Measurements from ENCODE around the gene FUT6.

GRCh38 chr19:5839065-5840017 is at the start of gene FUT6:
- TF ChIP-seq, protein P1, sequence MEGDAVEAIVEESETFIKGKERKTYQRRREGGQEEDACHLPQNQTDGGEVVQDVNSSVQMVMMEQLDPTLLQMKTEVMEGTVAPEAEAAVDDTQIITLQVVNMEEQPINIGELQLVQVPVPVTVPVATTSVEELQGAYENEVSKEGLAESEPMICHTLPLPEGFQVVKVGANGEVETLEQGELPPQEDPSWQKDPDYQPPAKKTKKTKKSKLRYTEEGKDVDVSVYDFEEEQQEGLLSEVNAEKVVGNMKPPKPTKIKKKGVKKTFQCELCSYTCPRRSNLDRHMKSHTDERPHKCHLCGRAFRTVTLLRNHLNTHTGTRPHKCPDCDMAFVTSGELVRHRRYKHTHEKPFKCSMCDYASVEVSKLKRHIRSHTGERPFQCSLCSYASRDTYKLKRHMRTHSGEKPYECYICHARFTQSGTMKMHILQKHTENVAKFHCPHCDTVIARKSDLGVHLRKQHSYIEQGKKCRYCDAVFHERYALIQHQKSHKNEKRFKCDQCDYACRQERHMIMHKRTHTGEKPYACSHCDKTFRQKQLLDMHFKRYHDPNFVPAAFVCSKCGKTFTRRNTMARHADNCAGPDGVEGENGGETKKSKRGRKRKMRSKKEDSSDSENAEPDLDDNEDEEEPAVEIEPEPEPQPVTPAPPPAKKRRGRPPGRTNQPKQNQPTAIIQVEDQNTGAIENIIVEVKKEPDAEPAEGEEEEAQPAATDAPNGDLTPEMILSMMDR (conservative IDR thresholded peaks at IDR 0.05 in 1 of 2, IDR thresholded peaks at IDR 0.05 in 1 of 2; ENCODE audit: low read depth in 1 of 2, low read length in 2 of 2) = no peak
- TF ChIP-seq EZH2 (IDR thresholded peaks at IDR 0.05; ENCODE audit: low read length, missing control alignments) = no peak
